KMS-11 (cell line): ENCODE results near the gene TOP3B.

Experiments
- H2AFZ ChIP-seq: fragments of 200-600 bp; sonication (generic); 2 replicates; pipeline ENCODE4 v1.6.1; 2016; ENCODE audit warnings: antibody characterized with exemption, mixed run types, low read depth
- H3K27ac ChIP-seq: fragments of 200-600 bp; sonication (generic); 2 replicates; pipeline ENCODE4 v1.6.1; 2016; ENCODE audit warnings: mild to moderate bottlenecking, mixed run types
- H3K27me3 ChIP-seq: fragments of 200-600 bp; sonication (generic); 2 replicates; pipeline ENCODE4 v1.6.1; 2017; ENCODE audit warnings: mild to moderate bottlenecking, low read depth, mixed run types, moderate library complexity; ENCODE audit not compliant: insufficient read depth
- H3K36me3 ChIP-seq: fragments of 200-600 bp; sonication (generic); 2 replicates; pipeline ENCODE4 v1.6.1; 2017; ENCODE audit warnings: mild to moderate bottlenecking, mixed run types; ENCODE audit not compliant: insufficient read depth
- H3K4me1 ChIP-seq: fragments of 200-600 bp; sonication (generic); 2 replicates; pipeline ENCODE4 v1.6.1; 2016; ENCODE audit warnings: mild to moderate bottlenecking, low read depth, mixed run types; ENCODE audit not compliant: poor library complexity, severe bottlenecking
- H3K4me2 ChIP-seq: fragments of 200-600 bp; sonication (generic); 2 replicates; pipeline ENCODE4 v1.7.0; 2016; ENCODE audit warnings: mild to moderate bottlenecking, mixed run types
- H3K4me3 ChIP-seq: fragments of 200-600 bp; sonication (generic); IDR thresholded peaks from 2 replicates; pipeline ENCODE4 v1.6.1; 2017; ENCODE audit warnings: low read depth, low read length, mixed read lengths; ENCODE audit not compliant: insufficient read depth
- H3K79me2 ChIP-seq: fragments of 200-600 bp; sonication (generic); 2 replicates; pipeline ENCODE4 v1.6.1; 2016; ENCODE audit warnings: low read depth, mixed run types; ENCODE audit not compliant: insufficient read depth
- H3K9ac ChIP-seq: fragments of 200-600 bp; sonication (generic); 2 replicates; pipeline ENCODE4 v1.6.1; 2016; ENCODE audit warnings: mild to moderate bottlenecking, mixed run types
- H4K20me1 ChIP-seq: fragments of 200-600 bp; sonication (generic); 2 replicates; pipeline ENCODE4 v1.6.1; 2016; ENCODE audit warnings: mild to moderate bottlenecking, mixed run types; ENCODE audit not compliant: insufficient read depth
- CTCF ChIP-seq: fragments of 200-600 bp; sonication (generic); conservative IDR thresholded peaks from 2 replicates; pipeline ENCODE4 v1.6.1; 2017; ENCODE audit warnings: low read depth, mild to moderate bottlenecking, antibody characterized with exemption, low read length, moderate library complexity, mixed read lengths

TOP3B gene

GRCh38 chr22:21991304-21991596, 8.7 kb upstream of the TOP3B start:
- H3K79me2 ChIP-seq: no peaks in the 10 kb centered on the region
- no peak for TF ChIP-seq CTCF
- H3K36me3 ChIP-seq: no peaks in the 10 kb centered on the region
- H2AFZ ChIP-seq: no peak overlapping the region
- H3K4me3 ChIP-seq: no peak overlapping the region
- no peaks in the 10 kb centered on the region for H3K4me1 ChIP-seq
- no peaks in the 10 kb centered on the region for H4K20me1 ChIP-seq
- no peaks in the 10 kb centered on the region for H3K27me3 ChIP-seq
- no peak overlapping the region for H3K9ac ChIP-seq
- H3K27ac ChIP-seq: no peak overlapping the region
- H3K4me2 ChIP-seq: no peak overlapping the region

GRCh38 chr22:21990445-21991303, 8.1 kb upstream of the TOP3B start:
- Histone ChIP-seq H4K20me1 (no peaks in the 10 kb centered on the region), H3K27me3 (no peaks in the 10 kb centered on the region), H3K9ac (no peak overlapping the region), H3K4me3 (no peak overlapping the region), H3K4me2 (no peak overlapping the region), H3K36me3 (no peaks in the 10 kb centered on the region), H3K79me2 (no peaks in the 10 kb centered on the region), H3K4me1 (no peaks in the 10 kb centered on the region), H3K27ac (no peak overlapping the region), H2AFZ (no peak overlapping the region)
- no peak for TF ChIP-seq CTCF

GRCh38 chr22:21989049-21989448, 6.5 kb upstream of the TOP3B start:
- Histone ChIP-seq H3K79me2 (no peaks in the 10 kb centered on the region), H4K20me1 (no peaks in the 10 kb centered on the region), H3K27ac (no peak overlapping the region), H2AFZ (no peak overlapping the region), H3K4me1 (no peaks in the 10 kb centered on the region), H3K36me3 (no peaks in the 10 kb centered on the region), H3K27me3 (no peaks in the 10 kb centered on the region), H3K4me3 (no peak overlapping the region), H3K9ac (no peak overlapping the region), H3K4me2 (no peak overlapping the region)
- no peak for TF ChIP-seq CTCF

- Histone ChIP-seq H3K79me2 (peaks cover 16% of the 10 kb centered on the region), H3K27me3 (no peaks in the 10 kb centered on the region), H3K27ac (no peak overlapping the region), H3K36me3 (no peaks in the 10 kb centered on the region), H3K4me1 (peaks cover 7% of the 10 kb centered on the region), H2AFZ (no peak overlapping the region), H3K4me3 (no peak overlapping the region), H3K9ac (no peak overlapping the region), H4K20me1 (no peaks in the 10 kb centered on the region), H3K4me2 (no peak overlapping the region)
- no peak for TF ChIP-seq CTCF
These were observed 2.6 kb upstream of the TOP3B start for GRCh38 chr22:21985214-21985613.
